Kidney (tissue), 14 donors: ENCODE data around the gene KCNA1. TPM values are rescaled to one million over a fixed set of nuclear protein-coding genes. Genes with fewer than 3 reads are reported as not detected.

Source experiments
- DNase-seq, 5 donors: peaks; one replicate each; pipeline ENCODE4 v3.0.0-alpha.2; 2013 to 2020
- FAIRE-seq: peaks from 2 replicates; lab custom pipeline; 2012; peaks lifted over from hg19 to GRCh38; lab: Jason Lieb, UNC
- H3K27ac ChIP-seq, 2 donors: one replicate each; pipeline ENCODE4 v1.7.0; 2013; ENCODE audit warnings: low read depth in 2 of 2, low read length in 2 of 2, inconsistent platforms in 1 of 2
- H3K27me3 ChIP-seq: one replicate; pipeline ENCODE4 v1.7.1; 2013; ENCODE audit warnings: low read length, inconsistent platforms; ENCODE audit not compliant: control insufficient read depth, insufficient read depth
- H3K36me3 ChIP-seq, 3 donors: one replicate each; pipeline versions ENCODE4 v1.7.0 to v1.7.1; 2013; ENCODE audit warnings: low read length in 3 of 3, control low read depth in 1 of 3, inconsistent platforms in 1 of 3; ENCODE audit not compliant: insufficient read depth in 3 of 3, control insufficient read depth in 2 of 3
- H3K4me1 ChIP-seq, 3 donors: one replicate each; pipeline versions ENCODE4 v1.7.0 to v1.7.1; 2013; ENCODE audit warnings: low read length in 3 of 3, inconsistent platforms in 1 of 3, low read depth in 1 of 3; ENCODE audit not compliant: control insufficient read depth in 2 of 3, insufficient read depth in 2 of 3
- H3K4me3 ChIP-seq, 3 donors: one replicate each; pipeline versions ENCODE4 v1.7.0 to v1.8.1; 2013; ENCODE audit warnings: low read length in 3 of 3, control low read depth in 1 of 3, inconsistent platforms in 1 of 3
- H3K9ac ChIP-seq, 3 donors: one replicate each; pipeline versions ENCODE4 v1.7.0 to v1.7.1; 2013; ENCODE audit warnings: low read length in 3 of 3, control low read depth in 1 of 3, inconsistent platforms in 1 of 3
- H3K9me3 ChIP-seq, 3 donors: one replicate each; pipeline versions ENCODE4 v1.7.0 to v1.7.1; 2013; ENCODE audit warnings: low read length in 3 of 3, control low read depth in 1 of 3, inconsistent platforms in 1 of 3; ENCODE audit not compliant: control insufficient read depth in 2 of 3, insufficient read depth in 1 of 3
- CTCF ChIP-seq: IDR thresholded peaks from 3 replicates; pipeline ENCODE4 v1.5.1; 2012; ENCODE audit warnings: mild to moderate bottlenecking, moderate library complexity, borderline replicate concordance; ENCODE audit not compliant: insufficient read depth; ENCODE audit errors: extremely low read depth
- intact Hi-C: fragments of 100-400 bp; cut with DNase I; formaldehyde crosslinking; loops from one replicate; pipeline ENCODE4 v1.11.1; 2022
- polyA plus RNA-seq: library from polyadenylated mRNA; stranded (reverse); fragments of 350-450 nt; fragmentation: Illumina TruSeq; extraction: RNeasy Lipid Tissue Mini Kit (QIAGEN cat#74804); gene quantifications from one replicate; pipeline ENCODE4 v1.2.3, GENCODE V29; 2014; ENCODE audit warnings: low read depth, low replicate concordance; ENCODE audit not compliant: insufficient read depth
- total RNA-seq: library from RNA; stranded (reverse); fragmentation: NEBNext Ultra II Directional; extraction: Animal tissue kit (Norgen Biotek cat#: 25700); gene quantifications from one replicate; pipeline ENCODE4 v1.2.1, GENCODE V29; 2021
- donor health status: control.
- donor health status: control.
- donor health status: control.
- donor health status: control.
- donor health status: control.
- donor health status: DM: yes; HTN: yes; CAD: no.
- donor health status: Normal renal cell carcinoma (clear cell type).

KCNA1 gene
- total and polyA plus RNA-seq, 2 donors from 2014 or later: not detected

GRCh38 chr12:4960547-4960946 lies 50.8 kb downstream of the KCNA1 start:
- DNase-seq: peak in 4 of 5 donors; percentile 18 to 43 (median 38)
- Histone ChIP-seq H3K4me3 (no peak overlapping the region), H3K27ac (no peak overlapping the region), H3K9me3 (no peaks in the 10 kb centered on the region), H3K36me3 (no peaks in the 10 kb centered on the region), H3K9ac (no peak overlapping the region), H3K4me1 (no peaks in the 10 kb centered on the region), H3K27me3 (no peaks in the 10 kb centered on the region)
- intact Hi-C loops: no loop called here
- no peak for FAIRE-seq
- no peak for TF ChIP-seq CTCF

GRCh38 chr12:4961311-4961710 lies 51.6 kb downstream of the KCNA1 start:
- no peak for TF ChIP-seq CTCF
- DNase-seq (no peak), FAIRE-seq (no peak)
- Histone ChIP-seq H3K4me1 (no peaks in the 10 kb centered on the region), H3K27me3 (no peaks in the 10 kb centered on the region), H3K9ac (no peak overlapping the region), H3K27ac (no peak overlapping the region), H3K36me3 (no peaks in the 10 kb centered on the region), H3K9me3 (no peaks in the 10 kb centered on the region), H3K4me3 (no peak overlapping the region)
- intact Hi-C loops: no loop called here

- DNase-seq: no peak
- Histone ChIP-seq H3K4me3 (no peak overlapping the region), H3K9ac (no peak overlapping the region), H3K27ac (no peak overlapping the region), H3K9me3 (no peaks in the 10 kb centered on the region), H3K36me3 (no peaks in the 10 kb centered on the region), H3K4me1 (no peaks in the 10 kb centered on the region), H3K27me3 (no peaks in the 10 kb centered on the region)
- intact Hi-C loops: no loop called here
- TF ChIP-seq CTCF: no peak
- FAIRE-seq: no peak
These were observed 53.1 kb downstream of the KCNA1 start for GRCh38 chr12:4962539-4963486.

Other genes with a start within 250 kb of the KCNA1 start
- 0.25 TPM for gene GALNT8, start 189.5 kb upstream of the KCNA1 start, total RNA-seq
- gene GALNT8, start 189.5 kb upstream of the KCNA1 start, polyA plus RNA-seq: 1.4 TPM
- gene KCNA5, start 134.0 kb downstream of the KCNA1 start, total RNA-seq: 2.9 TPM
- 1.8 TPM for gene KCNA5, start 134.0 kb downstream of the KCNA1 start, polyA plus RNA-seq